ENCODE data around the gene TBCC.

DNA sequence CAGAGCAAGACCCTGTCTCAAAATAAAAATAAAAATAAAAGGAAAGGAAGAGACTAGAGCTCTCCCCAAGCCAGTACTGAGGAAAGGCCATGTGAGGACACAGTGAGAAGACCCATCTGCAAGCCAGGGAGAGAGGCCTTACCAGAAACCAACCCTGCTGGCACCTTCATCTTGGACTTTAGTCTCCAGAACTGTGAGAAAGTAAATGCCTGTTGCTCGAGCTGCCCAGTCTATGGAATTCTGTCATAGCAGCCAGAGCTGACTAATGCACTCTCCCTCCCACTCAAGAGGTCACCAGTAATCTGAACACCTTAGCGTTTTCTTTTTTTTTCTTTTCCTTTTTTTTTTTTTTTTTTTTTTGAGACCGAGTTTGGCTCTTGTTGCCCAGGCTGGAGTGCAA is 16.2 kb downstream of the TBCC start:
- no peak for TF ChIP-seq POLR2A (IDR thresholded peaks at IDR 0.05; ENCODE audit: control extremely low read depth in 1 of 2, low read depth in 2 of 2, low read length in 2 of 2)
- no peak for TF ChIP-seq SUZ12 (IDR thresholded peaks at IDR 0.05; ENCODE audit: low read length)
- TF ChIP-seq BRCA1 (IDR thresholded peaks at IDR 0.05; ENCODE audit: low read depth, low read length), result no peak
- TF ChIP-seq, protein P1, sequence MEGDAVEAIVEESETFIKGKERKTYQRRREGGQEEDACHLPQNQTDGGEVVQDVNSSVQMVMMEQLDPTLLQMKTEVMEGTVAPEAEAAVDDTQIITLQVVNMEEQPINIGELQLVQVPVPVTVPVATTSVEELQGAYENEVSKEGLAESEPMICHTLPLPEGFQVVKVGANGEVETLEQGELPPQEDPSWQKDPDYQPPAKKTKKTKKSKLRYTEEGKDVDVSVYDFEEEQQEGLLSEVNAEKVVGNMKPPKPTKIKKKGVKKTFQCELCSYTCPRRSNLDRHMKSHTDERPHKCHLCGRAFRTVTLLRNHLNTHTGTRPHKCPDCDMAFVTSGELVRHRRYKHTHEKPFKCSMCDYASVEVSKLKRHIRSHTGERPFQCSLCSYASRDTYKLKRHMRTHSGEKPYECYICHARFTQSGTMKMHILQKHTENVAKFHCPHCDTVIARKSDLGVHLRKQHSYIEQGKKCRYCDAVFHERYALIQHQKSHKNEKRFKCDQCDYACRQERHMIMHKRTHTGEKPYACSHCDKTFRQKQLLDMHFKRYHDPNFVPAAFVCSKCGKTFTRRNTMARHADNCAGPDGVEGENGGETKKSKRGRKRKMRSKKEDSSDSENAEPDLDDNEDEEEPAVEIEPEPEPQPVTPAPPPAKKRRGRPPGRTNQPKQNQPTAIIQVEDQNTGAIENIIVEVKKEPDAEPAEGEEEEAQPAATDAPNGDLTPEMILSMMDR (IDR thresholded peaks at IDR 0.05; ENCODE audit: control extremely low read depth in 1 of 3, insufficient read depth in 1 of 3, low read depth in 1 of 3, low read length in 3 of 3), result no peak
- TF ChIP-seq, protein P2, sequence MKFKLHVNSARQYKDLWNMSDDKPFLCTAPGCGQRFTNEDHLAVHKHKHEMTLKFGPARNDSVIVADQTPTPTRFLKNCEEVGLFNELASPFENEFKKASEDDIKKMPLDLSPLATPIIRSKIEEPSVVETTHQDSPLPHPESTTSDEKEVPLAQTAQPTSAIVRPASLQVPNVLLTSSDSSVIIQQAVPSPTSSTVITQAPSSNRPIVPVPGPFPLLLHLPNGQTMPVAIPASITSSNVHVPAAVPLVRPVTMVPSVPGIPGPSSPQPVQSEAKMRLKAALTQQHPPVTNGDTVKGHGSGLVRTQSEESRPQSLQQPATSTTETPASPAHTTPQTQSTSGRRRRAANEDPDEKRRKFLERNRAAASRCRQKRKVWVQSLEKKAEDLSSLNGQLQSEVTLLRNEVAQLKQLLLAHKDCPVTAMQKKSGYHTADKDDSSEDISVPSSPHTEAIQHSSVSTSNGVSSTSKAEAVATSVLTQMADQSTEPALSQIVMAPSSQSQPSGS (IDR thresholded peaks at IDR 0.05; ENCODE audit: low read length), result no peak
- TF ChIP-seq TCF12 (IDR thresholded peaks at IDR 0.05; ENCODE audit: low read depth, low read length), result no peak
- no peak for TF ChIP-seq KDM1A (IDR thresholded peaks at IDR 0.05; ENCODE audit: borderline replicate concordance, low read length)
